H1 (cell line): ENCODE results near the gene LYPD6. TPM values are rescaled to one million over a fixed set of nuclear protein-coding genes. Genes with fewer than 3 reads are reported as not detected.

ENCODE experiments used
- CTCF ChIA-PET: fragments of 300-600 bp; sonication (Branson Sonifier 250); formaldehyde crosslinking; loops from one replicate; lab custom pipeline; 2021; ENCODE audit not compliant: partially characterized antibody; lab: Charles Lee
- POLR2A ChIA-PET: fragments of 300-600 bp; sonication (Branson Sonifier 250); formaldehyde crosslinking; loops from one replicate; lab custom pipeline; 2021; ENCODE audit warnings: inconsistent platforms; ENCODE audit not compliant: partially characterized antibody; lab: Charles Lee
- DNase-seq, 2 experiments: peaks; one replicate each; pipeline versions ENCODE4 v3.0.0 to v3.0.0-alpha.2; 2010 to 2022; ENCODE audit warnings: low spot score in 2 of 2, low read depth in 1 of 2, mixed read lengths in 1 of 2
- FAIRE-seq: peaks from 2 replicates; lab custom pipeline; 2011; peaks lifted over from hg19 to GRCh38; lab: Jason Lieb, UNC
- H2AFZ ChIP-seq: 2 replicates; pipeline ENCODE4 v1.8.1; 2012; ENCODE audit warnings: low read length, inconsistent platforms
- H2AK5ac ChIP-seq: 2 replicates; pipeline ENCODE4 v1.6.1; 2013; ENCODE audit warnings: low read depth, low read length
- H2BK120ac ChIP-seq: replicated peaks from 2 replicates; pipeline ENCODE3; 2013; ENCODE audit warnings: low read depth, low read length, inconsistent platforms
- H2BK12ac ChIP-seq: 2 replicates; pipeline ENCODE4 v1.6.1; 2013; ENCODE audit warnings: low read depth, low read length
- H2BK15ac ChIP-seq: 2 replicates; pipeline ENCODE4 v1.6.1; 2013; ENCODE audit warnings: low read length
- H2BK20ac ChIP-seq: 2 replicates; pipeline ENCODE4 v1.6.1; 2013; ENCODE audit warnings: low read length
- H2BK5ac ChIP-seq: 2 replicates; pipeline ENCODE4 v1.6.1; 2013; ENCODE audit warnings: low read depth, low read length
- H3K14ac ChIP-seq: 2 replicates; pipeline ENCODE4 v1.6.1; 2013; ENCODE audit warnings: inconsistent platforms; ENCODE audit not compliant: insufficient read length
- H3K18ac ChIP-seq: 2 replicates; pipeline ENCODE4 v1.6.1; 2013; ENCODE audit warnings: low read length; ENCODE audit errors: extremely low read depth
- H3K23ac ChIP-seq: 2 replicates; pipeline ENCODE4 v1.6.1; 2013; ENCODE audit warnings: inconsistent platforms; ENCODE audit not compliant: insufficient read length
- H3K23me2 ChIP-seq: 2 replicates; pipeline ENCODE4 v1.6.1; 2013; ENCODE audit warnings: low read depth, low read length
- H3K27ac ChIP-seq: 2 replicates; pipeline ENCODE4 v1.6.1; 2011; ENCODE audit warnings: low read depth, low read length, inconsistent platforms
- H3K27me3 ChIP-seq, 4 experiments: replicated peaks in 1 of 4; 1 replicate in 1 of 4; 2 replicates in 3 of 4; pipeline versions ENCODE4 v1.6.1 to v1.8.1; 2011 to 2013; ENCODE audit warnings: low read length in 3 of 4, mild to moderate bottlenecking in 3 of 4, inconsistent platforms in 2 of 4, mixed read lengths in 2 of 4, moderate library complexity in 1 of 4; ENCODE audit not compliant: control insufficient read depth in 3 of 4, insufficient read depth in 3 of 4; ENCODE audit errors: extremely low read depth in 1 of 4
- H3K36me3 ChIP-seq, 4 experiments: 2 replicates each; pipeline versions ENCODE4 v1.6.1 to v1.8.1; 2011 to 2013; ENCODE audit warnings: mild to moderate bottlenecking in 4 of 4, low read length in 3 of 4, moderate library complexity in 2 of 4, control low read depth in 1 of 4, inconsistent platforms in 1 of 4; ENCODE audit not compliant: insufficient read depth in 4 of 4, control insufficient read depth in 2 of 4
- H3K4ac ChIP-seq: replicated peaks from 2 replicates; pipeline ENCODE3; 2013; ENCODE audit warnings: low read length, low read depth, mixed read lengths, inconsistent platforms; ENCODE audit not compliant: insufficient read length
- H3K4me1 ChIP-seq, 4 experiments: replicated peaks in 1 of 4; 1 replicate in 1 of 4; 2 replicates in 3 of 4; pipeline versions ENCODE4 v1.6.1 to v1.8.1; 2011 to 2013; ENCODE audit warnings: low read length in 3 of 4, inconsistent platforms in 2 of 4, mixed read lengths in 1 of 4; ENCODE audit not compliant: insufficient read depth in 4 of 4, control insufficient read depth in 3 of 4
- H3K4me2 ChIP-seq, 2 experiments: 2 replicates each; pipeline versions ENCODE4 v1.6.1 to v1.8.1; 2011 to 2013; ENCODE audit warnings: low read depth in 2 of 2, low read length in 2 of 2, control low read depth in 1 of 2, inconsistent platforms in 1 of 2, mild to moderate bottlenecking in 1 of 2; ENCODE audit not compliant: insufficient read depth in 1 of 2
- H3K4me3 ChIP-seq, 4 experiments: fragments of 200-600, 300-600 bp in 1 of 4; sonication (generic), shearing (Covaris generic), sonication (Bioruptor Twin) in 1 of 4; 2 replicates each; pipeline versions ENCODE4 v1.5.1 to v1.8.1; 2011 to 2016; ENCODE audit warnings: low read length in 4 of 4, low read depth in 3 of 4, control low read depth in 2 of 4, inconsistent platforms in 2 of 4, mild to moderate bottlenecking in 2 of 4, mixed read lengths in 1 of 4, moderate library complexity in 1 of 4; ENCODE audit not compliant: insufficient read depth in 2 of 4; ENCODE audit errors: extremely low read depth in 1 of 4
- H3K56ac ChIP-seq: replicated peaks from 2 replicates; pipeline ENCODE3; 2013; ENCODE audit warnings: low read depth, mild to moderate bottlenecking, mixed read lengths, low read length, inconsistent platforms; ENCODE audit not compliant: insufficient read length
- H3K79me1 ChIP-seq: 2 replicates; pipeline ENCODE4 v1.6.1; 2013; ENCODE audit warnings: low read depth, low read length, control low read depth
- H3K79me2 ChIP-seq, 2 experiments: 2 replicates each; pipeline versions ENCODE4 v1.6.1 to v1.8.1; 2012 to 2013; ENCODE audit warnings: low read length in 2 of 2, mild to moderate bottlenecking in 2 of 2, inconsistent platforms in 1 of 2; ENCODE audit not compliant: insufficient read depth in 2 of 2, control insufficient read depth in 1 of 2
- H3K9ac ChIP-seq, 4 experiments: replicated peaks in 1 of 4; 1 replicate in 1 of 4; 2 replicates in 3 of 4; pipeline versions ENCODE4 v1.6.1 to v1.8.1; 2011 to 2013; ENCODE audit warnings: low read depth in 3 of 4, low read length in 3 of 4, control low read depth in 2 of 4, mild to moderate bottlenecking in 2 of 4, moderate library complexity in 2 of 4, inconsistent platforms in 1 of 4; ENCODE audit errors: extremely low read depth in 1 of 4
- H3K9me3 ChIP-seq, 2 experiments: 2 replicates each; pipeline versions ENCODE4 v1.6.1 to v1.8.1; 2012 to 2013; ENCODE audit warnings: mild to moderate bottlenecking in 2 of 2, moderate library complexity in 2 of 2, control low read depth in 1 of 2, inconsistent platforms in 1 of 2, low read depth in 1 of 2, low read length in 1 of 2, mixed read lengths in 1 of 2; ENCODE audit not compliant: insufficient read depth in 2 of 2
- H4K20me1 ChIP-seq, 2 experiments: replicated peaks in 1 of 2; 2 replicates each; pipeline versions ENCODE3 to v1.8.1; 2011 to 2013; ENCODE audit warnings: inconsistent platforms in 2 of 2, low read length in 2 of 2, mild to moderate bottlenecking in 1 of 2; ENCODE audit not compliant: insufficient read depth in 2 of 2, control insufficient read depth in 1 of 2
- H4K5ac ChIP-seq: 2 replicates; pipeline ENCODE4 v1.6.1; 2013; ENCODE audit warnings: low read length, low read depth, mixed read lengths, inconsistent platforms; ENCODE audit not compliant: insufficient read length
- H4K8ac ChIP-seq: 2 replicates; pipeline ENCODE4 v1.8.0; 2013; ENCODE audit warnings: mild to moderate bottlenecking, moderate library complexity, low read length, inconsistent platforms; ENCODE audit not compliant: insufficient read depth; ENCODE audit errors: extremely low read depth
- H4K91ac ChIP-seq: replicated peaks from 2 replicates; pipeline ENCODE3; 2013; ENCODE audit warnings: low read length, mixed read lengths, inconsistent platforms; ENCODE audit not compliant: insufficient read length
- CHD1 ChIP-seq: IDR thresholded peaks from 2 replicates; pipeline ENCODE4 v1.6.1; 2012; ENCODE audit warnings: low read depth, low read length, improper control_type of control experiment
- CHD2 ChIP-seq: IDR thresholded peaks from 2 replicates; pipeline ENCODE4 v1.6.1; 2012; ENCODE audit warnings: low read length, improper control_type of control experiment
- HDAC6 ChIP-seq: IDR thresholded peaks from one replicate; pipeline ENCODE4 v1.7.1; 2012; ENCODE audit warnings: low read depth, mild to moderate bottlenecking, inconsistent platforms, low read length, moderate library complexity
- MAFK ChIP-seq: IDR thresholded peaks from 2 replicates; pipeline ENCODE4 v1.6.1; 2012; ENCODE audit warnings: low read depth, mild to moderate bottlenecking, improper control_type of control experiment, low read length
- POU5F1 ChIP-seq: IDR thresholded peaks from 2 replicates; pipeline ENCODE4 v1.6.1; 2011; ENCODE audit warnings: low read depth, mild to moderate bottlenecking, low read length, moderate library complexity
- RFX5 ChIP-seq: IDR thresholded peaks from 2 replicates; pipeline ENCODE4 v1.6.1; 2011; ENCODE audit warnings: low read depth, low read length, improper control_type of control experiment, borderline replicate concordance
- SP1 ChIP-seq: IDR thresholded peaks from 2 replicates; pipeline ENCODE4 v1.6.1; 2011; ENCODE audit warnings: low read depth, low read length
- polyA plus RNA-seq, 7 experiments: library from polyadenylated mRNA; depleted of rRNA in 3 of 7; stranded (reverse) in 5 of 7; unstranded in 2 of 7; fragments of >200 nt in 5 of 7; fragments of 200-250 nt in 2 of 7; gene quantifications; 1 replicate in 5 of 7; 2 replicates in 1 of 7; 4 replicates in 1 of 7; pipeline versions ENCODE4 v1.2.1 to v1.2.3, GENCODE V29; 2011 to 2013; ENCODE audit warnings: missing spikeins in 2 of 7, mixed read lengths in 2 of 7
- total RNA-seq: library from RNA; stranded (reverse); fragmentation: NEBNext Ultra II Directional; extraction: Animal tissue kit (Norgen Biotek cat#: 25700); gene quantifications from 2 replicates; pipeline ENCODE4 v1.2.1, GENCODE V29; 2021
- TF ChIP-seq, protein P1 (sequence below): IDR thresholded peaks from 2 replicates; pipeline ENCODE4 v1.6.1; 2012; ENCODE audit warnings: inconsistent platforms
- TF ChIP-seq, protein P2 (sequence below): IDR thresholded peaks from 2 replicates; pipeline ENCODE4 v1.6.1; 2011; ENCODE audit warnings: low read depth, mild to moderate bottlenecking, low read length; ENCODE audit not compliant: insufficient read depth
- TF ChIP-seq, protein P3 (sequence below): IDR thresholded peaks from 2 replicates; pipeline ENCODE4 v1.6.1; 2012; ENCODE audit warnings: inconsistent platforms

Gene LYPD6
- total and polyA plus RNA-seq, 2 of the 8 experiments (the other 6 are each of a cell fraction or from before 2014, with no cell fraction given) = 5.6 to 8.9 TPM

DNA sequence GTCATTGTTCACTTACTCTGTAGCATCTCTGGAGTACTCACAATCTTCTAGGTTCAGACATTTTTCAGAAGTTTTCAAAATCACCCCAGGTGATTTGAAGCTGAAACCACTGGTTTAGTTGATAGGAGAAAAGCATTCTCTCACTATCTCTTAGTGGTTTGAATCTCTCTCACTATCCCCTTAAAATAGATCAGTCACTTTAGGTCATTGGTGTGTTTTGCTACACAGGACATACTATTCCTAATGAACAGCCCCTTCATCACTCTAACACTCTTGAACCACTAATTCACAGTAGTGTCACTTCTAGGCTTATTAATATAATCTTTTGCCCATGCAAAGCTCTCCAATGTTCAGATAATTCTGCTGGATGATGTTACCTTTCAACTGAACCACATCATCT, 34.5 kb downstream of the LYPD6 start:
- CTCF ChIA-PET = interaction anchor here (0.6 to 1.0 kb wide), 2 partner anchors 9 to 685 kb away, joined by 3 to 4 read pairs; no protein-coding TSS in a partner anchor
- Histone ChIP-seq H3K23me2 (no peaks in the 10 kb centered on the region), H4K8ac (no peak overlapping the region), H2AK5ac (no peak overlapping the region), H3K18ac (no peak overlapping the region), H3K36me3 (peaks cover 0 to 9% (median 3%) of the 10 kb centered on the region in 4 experiments; a peak in 2 of 8 replicates), H2AFZ (no peak overlapping the region), H2BK120ac (no peak overlapping the region), H4K5ac (no peak overlapping the region), H4K91ac (no peak overlapping the region), H2BK12ac (no peak overlapping the region), H2BK5ac (no peak overlapping the region), H3K9ac (no peak overlapping the region), H3K79me2 (no peaks in the 10 kb centered on the region), H3K4ac (no peak overlapping the region), H3K27me3 (no peaks in the 10 kb centered on the region), H3K4me2 (no peak overlapping the region), H3K4me3 (no peak overlapping the region), H3K56ac (no peak overlapping the region), H3K27ac (no peak overlapping the region), H4K20me1 (no peaks in the 10 kb centered on the region), H3K4me1 (peaks cover 0 to 8% (median 5%) of the 10 kb centered on the region in 4 experiments; a peak in 2 of 7 replicates), H2BK20ac (no peak overlapping the region), H3K79me1 (no peaks in the 10 kb centered on the region; the same call in 1 of the 2 replicates), H3K23ac (no peak overlapping the region), H3K9me3 (peaks cover 5 to 6% of the 10 kb centered on the region in 2 experiments; a peak in 3 of 4 replicates), H3K14ac (no peak overlapping the region), H2BK15ac (no peak overlapping the region)
- POLR2A ChIA-PET = no interaction called here
- DNase-seq = no peak
- FAIRE-seq = no peak
- TF ChIP-seq, protein P1, sequence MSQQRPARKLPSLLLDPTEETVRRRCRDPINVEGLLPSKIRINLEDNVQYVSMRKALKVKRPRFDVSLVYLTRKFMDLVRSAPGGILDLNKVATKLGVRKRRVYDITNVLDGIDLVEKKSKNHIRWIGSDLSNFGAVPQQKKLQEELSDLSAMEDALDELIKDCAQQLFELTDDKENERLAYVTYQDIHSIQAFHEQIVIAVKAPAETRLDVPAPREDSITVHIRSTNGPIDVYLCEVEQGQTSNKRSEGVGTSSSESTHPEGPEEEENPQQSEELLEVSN = no peak
- TF ChIP-seq CHD2 (no peak), MAFK (no peak), HDAC6 (no peak), CHD1 (no peak), RFX5 (no peak), SP1 (no peak), POU5F1 (no peak)
- TF ChIP-seq, protein P2, sequence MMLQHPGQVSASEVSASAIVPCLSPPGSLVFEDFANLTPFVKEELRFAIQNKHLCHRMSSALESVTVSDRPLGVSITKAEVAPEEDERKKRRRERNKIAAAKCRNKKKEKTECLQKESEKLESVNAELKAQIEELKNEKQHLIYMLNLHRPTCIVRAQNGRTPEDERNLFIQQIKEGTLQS = no peak
- TF ChIP-seq, protein P3, sequence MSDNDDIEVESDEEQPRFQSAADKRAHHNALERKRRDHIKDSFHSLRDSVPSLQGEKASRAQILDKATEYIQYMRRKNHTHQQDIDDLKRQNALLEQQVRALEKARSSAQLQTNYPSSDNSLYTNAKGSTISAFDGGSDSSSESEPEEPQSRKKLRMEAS = no peak
